Measurements from ENCODE around the gene LY6G6D. TPM values are rescaled to one million over a fixed set of nuclear protein-coding genes. Genes with fewer than 3 reads are reported as not detected.

Gene LY6G6D
- total RNA-seq, 4 donors from 2014 or later: not detected

DNA sequence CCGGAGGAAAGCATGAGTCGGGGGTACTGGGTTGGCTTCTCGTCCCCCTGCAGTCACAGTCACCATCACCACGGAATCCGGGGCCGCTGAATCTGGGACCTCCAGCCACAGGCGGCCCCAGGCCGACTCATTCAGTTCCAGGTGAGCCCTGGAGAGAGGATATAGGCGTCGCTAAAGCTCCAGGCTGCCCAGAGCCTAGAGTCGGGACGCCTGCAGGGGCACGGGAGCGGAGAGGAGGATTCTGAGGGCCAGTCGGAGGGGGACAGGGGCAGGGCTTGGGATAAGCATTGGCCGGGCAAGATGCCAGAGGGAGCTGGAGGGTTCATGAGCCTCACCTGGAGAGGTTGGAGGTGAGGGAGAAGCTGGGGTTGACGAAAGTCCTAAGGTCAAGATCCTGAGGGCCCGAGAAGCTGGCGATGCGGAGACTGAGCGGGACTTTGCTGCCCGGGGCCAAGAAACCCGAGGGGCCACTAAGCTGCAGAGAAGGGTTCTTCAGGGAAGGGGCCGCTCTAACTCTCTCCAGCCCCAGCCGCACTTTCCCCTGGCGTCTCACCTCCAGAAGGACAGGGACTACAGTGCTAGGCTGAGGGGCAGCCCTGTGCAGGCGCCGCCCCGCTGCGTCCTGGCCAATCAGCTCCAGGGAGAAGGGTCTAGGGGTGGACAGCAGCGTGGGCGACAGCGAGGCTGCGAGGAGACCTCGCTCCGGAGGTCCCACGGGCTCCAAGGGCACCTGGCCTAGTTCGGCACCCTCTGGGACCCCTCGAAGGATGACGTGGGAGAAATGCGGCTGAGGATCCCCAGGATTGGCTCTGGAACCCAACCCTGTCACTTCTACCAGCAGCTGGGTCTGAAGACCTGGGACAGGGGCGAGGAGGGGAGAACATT lies 51.0 kb downstream of the LY6G6D start:
- ATAC-seq (ENCODE audit: low FRiP score) (no peak), DNase-seq (ENCODE audit: low spot score) (no peak)
- TF ChIP-seq CTCF (IDR thresholded peaks at IDR 0.05): no peak

- DNase-seq (ENCODE audit: low spot score) (no peak), ATAC-seq (ENCODE audit: low FRiP score) (no peak)
- TF ChIP-seq CTCF (IDR thresholded peaks at IDR 0.05): no peak
These were observed 52.0 kb downstream of the LY6G6D start for GRCh38 chr6:31767096-31767645.

Small RNA genes lying within 50 kb of the gene (small RNA-seq; reads per million reads assigned to genes)
- gene LY6G6D: not detected
- not detected for gene MIR4646
- gene MSH5-SAPCD1: not detected
- not detected for gene RNU6-850P
- not detected for gene SAPCD1

Other genes starting within 250 kb of the LY6G6D start
- 1 to 10 TPM; 3.3 to 5.8 (median 5.8) TPM for gene MICB, start 217.2 kb upstream of the LY6G6D start, total RNA-seq
- gene MCCD1, start 186.4 kb upstream of the LY6G6D start, total RNA-seq: not detected
- gene DDX39B, start 173.3 kb upstream of the LY6G6D start, total RNA-seq: 100 to 1,000 TPM; 244 to 322 (median 271) TPM
- gene ATP6V1G2, start 168.7 kb upstream of the LY6G6D start, total RNA-seq: 1 to 10 TPM in 2 of 4 donors, under 1 TPM in 1, not detected in 1; 0.74 to 2.6 (median 2.4) TPM
- gene NFKBIL1, start 167.7 kb upstream of the LY6G6D start, total RNA-seq: 10 to 100 TPM; 11.0 to 21.6 (median 16.3) TPM
- not detected for gene LTA, start 143.1 kb upstream of the LY6G6D start, total RNA-seq
- 1 to 10 TPM in 1 of 4 donors, under 1 TPM in 2, not detected in 1; 0.65 to 1.5 (median 0.96) TPM for gene TNF, start 139.8 kb upstream of the LY6G6D start, total RNA-seq
- 1 to 10 TPM in 3 of 4 donors, under 1 TPM in 1; 0.72 to 5.5 (median 1.9) TPM for gene LTB, start 132.9 kb upstream of the LY6G6D start, total RNA-seq
- 10 to 100 TPM; 16.3 to 34.2 (median 19.2) TPM for gene LST1, start 129.1 kb upstream of the LY6G6D start, total RNA-seq
- gene NCR3, start 122.3 kb upstream of the LY6G6D start, total RNA-seq: not detected
- 10 to 100 TPM; 57.3 to 95.1 (median 81.8) TPM for gene AIF1, start 100.1 kb upstream of the LY6G6D start, total RNA-seq
- gene PRRC2A, start 94.6 kb upstream of the LY6G6D start, total RNA-seq: 100 to 1,000 TPM in 1 of 4 donors, 10 to 100 TPM in 3; 44.8 to 111 (median 65.4) TPM
- gene BAG6, start 62.7 kb upstream of the LY6G6D start, total RNA-seq: 100 to 1,000 TPM; 137 to 231 (median 157) TPM
- gene APOM, start 59.5 kb upstream of the LY6G6D start, total RNA-seq: 1 to 10 TPM; 2.4 to 5.0 (median 3.6) TPM
- 10 to 100 TPM; 16.8 to 24.7 (median 21.2) TPM for gene C6orf47, start 54.6 kb upstream of the LY6G6D start, total RNA-seq
- gene GPANK1, start 50.4 kb upstream of the LY6G6D start, total RNA-seq: 10 to 100 TPM in 3 of 4 donors, 1 to 10 TPM in 1; 7.1 to 23.6 (median 15.6) TPM
- 100 to 1,000 TPM; 130 to 202 (median 184) TPM for gene CSNK2B, start 49.3 kb upstream of the LY6G6D start, total RNA-seq
- 10 to 100 TPM in 3 of 4 donors, 1 to 10 TPM in 1; 7.4 to 16.9 (median 11.3) TPM for gene LY6G5B, start 45.4 kb upstream of the LY6G6D start, total RNA-seq
- gene LY6G5C, start 34.3 kb upstream of the LY6G6D start, total RNA-seq: 1 to 10 TPM in 2 of 4 donors, under 1 TPM in 1, not detected in 1; 0.84 to 4.5 (median 1.3) TPM
- 10 to 100 TPM; 41.8 to 62.8 (median 57.4) TPM for gene ABHD16A, start 12.0 kb upstream of the LY6G6D start, total RNA-seq
- gene LY6G6F, start 8.5 kb upstream of the LY6G6D start, total RNA-seq: not detected
- under 1 TPM in 1 of 4 donors, not detected in 3; 0.74 TPM for gene LY6G6C, start 6.4 kb downstream of the LY6G6D start, total RNA-seq
- gene MPIG6B, start 8.0 kb downstream of the LY6G6D start, total RNA-seq: under 1 TPM in 1 of 4 donors, not detected in 3; 0.84 TPM
- 100 to 1,000 TPM; 103 to 148 (median 115) TPM for gene DDAH2, start 14.0 kb downstream of the LY6G6D start, total RNA-seq
- gene CLIC1, start 21.2 kb downstream of the LY6G6D start, total RNA-seq: 100 to 1,000 TPM; 244 to 443 (median 336) TPM
- gene MSH5, start 24.7 kb downstream of the LY6G6D start, total RNA-seq: 10 to 100 TPM in 1 of 4 donors, 1 to 10 TPM in 3; 5.4 to 17.0 (median 7.3) TPM
- not detected for gene SAPCD1, start 47.3 kb downstream of the LY6G6D start, total RNA-seq
- gene VWA7, start 62.0 kb downstream of the LY6G6D start, total RNA-seq: 1 to 10 TPM in 1 of 4 donors, under 1 TPM in 2, not detected in 1; 0.36 to 1.6 (median 0.56) TPM
- 10 to 100 TPM; 31.6 to 47.0 (median 34.6) TPM for gene VARS1, start 80.4 kb downstream of the LY6G6D start, total RNA-seq
- gene LSM2, start 91.6 kb downstream of the LY6G6D start, total RNA-seq: 10 to 100 TPM; 19.8 to 35.1 (median 30.4) TPM
- 1 to 10 TPM in 3 of 4 donors, under 1 TPM in 1; 0.48 to 3.0 (median 1.9) TPM for gene HSPA1L, start 99.9 kb downstream of the LY6G6D start, total RNA-seq
- 1,000 to 10,000 TPM in 1 of 4 donors, 100 to 1,000 TPM in 3; 155 to 1,684 (median 309) TPM for gene HSPA1A, start 100.2 kb downstream of the LY6G6D start, total RNA-seq
- 1,000 to 10,000 TPM in 1 of 4 donors, 100 to 1,000 TPM in 3; 174 to 1,642 (median 258) TPM for gene HSPA1B, start 112.4 kb downstream of the LY6G6D start, total RNA-seq
- 10 to 100 TPM; 44.1 to 63.8 (median 55.2) TPM for gene NEU1, start 147.5 kb downstream of the LY6G6D start, total RNA-seq
- gene SLC44A4, start 163.6 kb downstream of the LY6G6D start, total RNA-seq: under 1 TPM in 3 of 4 donors, not detected in 1; 0.19 to 0.84 (median 0.38) TPM
- 10 to 100 TPM; 17.4 to 25.9 (median 20.0) TPM for gene EHMT2, start 182.3 kb downstream of the LY6G6D start, total RNA-seq
- gene ZBTB12, start 186.7 kb downstream of the LY6G6D start, total RNA-seq: 1 to 10 TPM in 3 of 4 donors, under 1 TPM in 1; 0.48 to 1.9 (median 1.4) TPM
- 10 to 100 TPM; 30.6 to 96.1 (median 46.0) TPM for gene C2, start 212.4 kb downstream of the LY6G6D start, total RNA-seq
- 1,000 to 10,000 TPM in 1 of 4 donors, 100 to 1,000 TPM in 2, 10 to 100 TPM in 1; 16.7 to 1,024 (median 264) TPM for gene CFB, start 230.7 kb downstream of the LY6G6D start, total RNA-seq
- gene NELFE, start 243.6 kb downstream of the LY6G6D start, total RNA-seq: 10 to 100 TPM; 67.0 to 94.0 (median 75.0) TPM
- gene SKIC2, start 243.8 kb downstream of the LY6G6D start, total RNA-seq: 10 to 100 TPM; 31.3 to 50.8 (median 44.8) TPM

Data from omental fat pad (tissue), 4 donors.